HPDE6-E6E7 (cell line): ENCODE measurements around the gene MYBBP1A.
"Not testable (repeated sequence)": the region's sequence is repeated elsewhere in the genome, so short reads cannot be mapped to it uniquely, and the experiment has no call there.

ENCODE experiments used
- DNase-seq: peaks from one replicate; pipeline ENCODE4 v3.0.0; 2011; ENCODE audit warnings: missing footprints; ENCODE audit errors: extremely low spot score

Gene MYBBP1A

DNA sequence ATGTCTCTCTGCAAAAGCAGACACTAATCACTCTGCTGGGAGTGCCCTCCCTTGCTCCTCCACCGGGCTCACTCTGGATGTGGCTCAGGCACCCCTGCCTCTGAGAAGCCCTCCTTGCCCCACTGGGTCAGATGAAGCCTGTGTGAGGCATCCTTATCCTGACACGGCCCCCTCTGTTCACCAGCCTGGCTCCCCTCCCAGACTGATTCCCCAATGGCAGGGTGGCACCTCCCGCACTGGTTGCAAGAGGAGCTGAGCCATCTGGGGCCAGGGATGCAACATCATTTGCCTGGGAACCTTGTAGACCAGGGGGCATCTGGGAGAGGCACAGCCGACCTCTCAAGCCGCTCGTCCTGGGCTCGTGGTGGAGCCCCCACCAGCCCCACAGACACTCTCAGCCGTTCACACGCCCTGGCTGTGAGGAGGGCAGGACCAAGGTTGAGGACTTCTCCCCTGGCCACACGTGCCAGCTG, 35.8 kb upstream of the MYBBP1A start:
- DNase-seq: no peak

DNA sequence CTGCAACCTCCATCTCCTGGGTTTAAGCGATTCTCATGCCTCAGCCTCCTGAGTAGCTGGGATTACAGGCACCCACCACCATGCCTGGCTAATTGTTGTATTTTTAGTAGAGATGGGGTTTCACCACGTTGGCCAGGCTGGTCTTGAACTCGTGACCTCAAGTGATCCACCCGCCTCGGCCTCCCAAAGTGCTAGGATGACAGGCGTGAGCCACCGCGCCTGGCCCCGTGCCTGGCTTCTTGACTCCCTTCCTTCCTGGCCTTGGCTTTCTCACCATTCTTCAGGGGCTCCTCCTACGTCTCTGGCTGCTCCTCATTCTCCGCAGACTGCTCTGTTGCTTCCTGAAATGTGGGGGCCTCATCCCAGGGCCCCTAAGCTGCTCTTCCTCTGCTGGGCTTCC, 34.9 kb upstream of the MYBBP1A start:
- DNase-seq: not testable (repeated sequence)

DNA sequence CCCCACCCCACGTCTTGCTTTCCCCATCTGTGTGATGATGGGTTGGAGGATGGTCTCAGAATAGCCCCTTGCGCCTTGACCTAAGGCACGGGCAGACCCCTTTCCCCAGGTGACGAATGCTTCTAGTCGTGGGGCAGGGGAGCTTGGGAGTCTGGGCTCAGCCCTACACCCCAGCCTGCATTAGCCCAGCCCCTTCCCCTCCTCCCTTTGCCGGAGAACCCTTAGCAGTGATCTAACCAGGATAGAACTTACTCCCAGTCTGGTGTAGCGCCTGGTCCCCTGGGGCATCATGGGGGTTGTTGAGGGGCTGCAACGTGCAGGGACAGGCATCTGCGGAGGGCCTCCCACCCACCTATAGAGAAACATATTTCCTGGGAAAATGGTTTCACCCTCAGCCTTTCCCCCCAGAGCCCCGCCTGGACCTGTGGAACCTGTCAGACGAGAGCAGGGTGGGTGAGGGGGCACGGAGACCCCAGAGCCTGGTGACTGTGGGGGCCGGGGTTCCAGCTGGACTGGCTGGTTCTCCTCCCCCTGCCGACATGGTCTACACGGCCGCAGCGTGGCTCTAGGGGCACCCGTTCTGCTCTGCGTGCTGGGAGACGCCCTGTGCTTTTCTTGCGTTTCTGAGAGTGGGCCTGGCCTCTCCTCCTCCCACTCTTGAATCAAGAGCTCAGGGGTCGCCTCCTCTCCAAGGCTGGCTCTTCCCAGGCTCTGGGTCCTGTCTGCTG, 33.9 kb upstream of the MYBBP1A start:
- no peak for DNase-seq

DNA sequence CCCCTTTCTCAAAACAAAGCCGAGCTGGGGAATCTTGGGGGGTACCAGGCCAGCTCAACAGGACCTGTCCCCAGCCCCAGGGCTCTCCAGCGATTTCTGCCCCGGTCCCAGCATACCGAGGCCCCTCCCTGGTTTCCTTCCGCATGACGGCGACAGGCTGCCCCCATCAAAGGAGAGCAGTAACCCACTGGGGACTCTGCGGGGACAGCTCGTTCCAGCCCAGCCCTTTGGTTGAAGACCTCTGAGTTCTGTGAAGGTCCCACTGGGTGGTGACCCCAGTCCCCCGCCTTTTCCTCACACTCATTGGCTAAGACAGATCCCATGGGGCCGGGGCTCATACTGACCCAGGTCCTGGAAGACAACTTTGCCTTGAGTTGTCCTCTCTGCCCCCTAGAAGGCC, 33.2 kb upstream of the MYBBP1A start:
- DNase-seq: no peak

DNA sequence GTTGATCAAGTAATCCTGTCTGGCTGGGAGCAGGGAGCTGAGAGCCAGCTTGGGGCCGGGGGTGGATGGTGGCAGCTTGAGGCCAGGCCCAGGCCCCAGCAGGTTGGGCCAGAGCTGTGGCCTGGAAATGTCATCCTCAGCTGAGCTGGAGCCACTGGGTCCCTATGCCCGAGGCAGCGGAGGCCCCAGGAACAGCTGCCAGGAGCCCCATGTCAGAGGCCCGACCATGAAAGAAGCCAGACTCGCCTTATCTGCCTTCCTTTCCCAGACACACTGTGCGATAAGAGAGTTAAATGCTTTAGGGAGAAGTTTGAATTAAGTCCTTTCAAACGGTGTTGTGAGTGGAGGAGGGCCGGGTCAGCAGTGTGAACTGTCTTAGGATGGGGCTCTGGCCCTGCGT, 32.6 kb upstream of the MYBBP1A start:
- no peak for DNase-seq

- no peak for DNase-seq
These were observed 32.0 kb upstream of the MYBBP1A start for GRCh38 chr17:4587195-4587594.

DNA sequence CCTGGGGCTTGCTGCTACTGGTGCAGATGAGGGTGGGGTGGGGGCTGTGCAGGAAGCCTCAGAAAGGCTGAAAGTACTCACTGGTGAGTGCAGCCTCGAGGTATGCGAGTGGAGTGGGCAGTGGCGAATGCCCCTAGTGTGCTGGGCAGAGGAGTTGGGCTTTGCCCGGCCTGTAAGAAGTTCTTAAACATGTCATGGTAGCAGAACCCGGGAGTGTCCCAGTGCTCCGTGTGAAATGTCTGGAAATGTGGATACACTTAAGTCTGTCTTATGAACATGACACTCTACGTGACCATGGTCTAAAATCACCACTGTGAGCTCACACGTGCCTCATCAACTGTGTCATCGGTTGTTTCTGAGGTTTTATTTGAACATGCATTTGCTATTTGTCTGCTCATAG, 30.9 kb upstream of the MYBBP1A start:
- no peak for DNase-seq

GRCh38 chr17:4585638-4585994, 30.4 kb upstream of the MYBBP1A start:
- DNase-seq: no peak

- no peak for DNase-seq
These were observed 29.9 kb upstream of the MYBBP1A start for GRCh38 chr17:4584917-4585637.

DNA sequence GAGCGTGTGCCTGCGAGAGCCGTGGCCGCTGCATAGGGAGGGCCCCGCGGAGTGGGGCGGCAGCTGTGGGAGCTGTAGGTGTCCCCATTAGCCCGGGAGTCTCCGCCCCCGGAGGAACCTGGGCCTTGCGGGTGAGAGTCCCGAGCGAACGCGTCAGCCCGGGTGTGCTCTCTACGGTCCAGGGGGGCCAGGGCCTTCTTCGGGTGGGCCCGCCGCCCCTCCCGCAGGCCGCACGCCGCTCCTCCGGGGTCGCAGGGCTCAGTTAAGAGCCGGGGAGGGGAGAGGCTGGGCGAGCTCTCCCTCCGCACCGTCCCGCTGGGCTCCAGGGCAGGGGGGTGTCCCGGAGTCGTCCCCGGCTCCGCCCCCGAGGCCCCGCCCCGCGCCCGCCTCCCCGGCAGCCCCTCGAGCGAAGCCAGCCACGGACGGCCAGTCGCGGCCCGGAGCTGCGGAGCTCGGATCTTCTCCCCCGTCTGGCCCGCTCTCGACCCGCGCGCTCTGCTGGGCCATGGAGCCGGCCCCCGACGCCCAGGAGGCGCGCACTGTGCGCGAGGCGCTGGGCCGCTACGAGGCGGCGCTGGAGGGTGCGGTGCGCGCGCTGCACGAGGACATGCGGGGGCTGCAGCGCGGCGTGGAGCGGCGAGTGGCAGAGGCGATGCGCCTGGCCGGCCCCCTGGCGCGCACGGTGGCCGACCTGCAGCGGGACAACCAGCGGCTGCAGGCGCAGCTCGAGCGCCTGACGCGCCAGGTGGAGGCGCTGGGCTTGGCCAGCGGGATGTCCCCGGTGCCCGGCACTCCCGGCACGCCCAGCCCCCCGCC, 29.1 kb upstream of the MYBBP1A start, which contains the start of gene SMTNL2:
Gene SMTNL2 (plus strand): TSS at position 429 of the 816 bp plus-strand sequence. CDS start 77 bp downstream, at position 506.
- no peak for DNase-seq

- no peak for DNase-seq
These were observed 28.6 kb upstream of the MYBBP1A start for GRCh38 chr17:4583782-4584100.

DNA sequence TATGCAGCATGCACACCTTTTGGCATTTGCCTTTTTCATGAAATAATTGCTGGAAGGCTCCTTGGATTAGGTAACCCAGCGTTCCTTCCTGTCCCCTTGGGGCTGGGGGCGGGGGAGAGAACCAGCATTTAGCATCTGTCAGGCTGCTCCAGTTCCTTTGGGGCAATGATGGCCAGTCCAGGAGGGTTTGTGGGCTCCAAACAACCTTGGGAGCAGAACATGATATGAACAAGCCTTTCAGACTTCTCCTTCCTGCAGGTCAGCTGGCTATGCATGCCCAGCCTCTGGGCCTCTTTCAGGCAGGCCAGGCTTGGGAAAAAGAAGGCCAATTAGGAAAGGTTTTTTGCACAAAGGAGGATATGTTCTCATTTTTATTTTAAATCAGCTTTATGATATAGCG, 28.0 kb upstream of the MYBBP1A start:
- DNase-seq: no peak

- no peak for DNase-seq
These were observed 27.5 kb upstream of the MYBBP1A start for GRCh38 chr17:4582691-4583090.

- no peak for DNase-seq
These were observed 26.9 kb upstream of the MYBBP1A start for GRCh38 chr17:4582101-4582501.

DNA sequence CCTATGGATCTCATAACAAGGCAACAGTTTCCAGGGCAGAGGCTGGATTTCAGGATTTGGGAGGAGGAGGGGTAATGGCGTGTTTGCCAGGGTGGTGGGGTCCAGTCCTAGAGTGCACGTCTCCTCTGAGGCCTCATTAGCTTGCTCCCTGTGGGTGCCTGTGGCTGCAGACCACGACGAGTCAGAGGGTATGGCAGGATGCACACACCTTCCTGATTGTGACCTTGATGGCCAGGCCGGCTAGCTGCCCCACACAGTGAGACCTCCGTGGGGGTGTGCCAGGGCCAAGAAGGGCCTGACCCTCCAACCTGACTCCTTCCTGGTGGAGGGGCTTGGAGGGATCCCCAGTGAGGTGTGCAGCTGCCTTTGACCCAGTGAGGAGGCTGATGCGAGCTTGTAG, 25.1 kb upstream of the MYBBP1A start:
- no peak for DNase-seq

GRCh38 chr17:4579678-4580077, 24.5 kb upstream of the MYBBP1A start:
- DNase-seq: no peak

- DNase-seq: not testable (repeated sequence)
These were observed 23.2 kb upstream of the MYBBP1A start for GRCh38 chr17:4578349-4578748.

GRCh38 chr17:4577386-4577993, 22.3 kb upstream of the MYBBP1A start:
- no peak for DNase-seq

DNA sequence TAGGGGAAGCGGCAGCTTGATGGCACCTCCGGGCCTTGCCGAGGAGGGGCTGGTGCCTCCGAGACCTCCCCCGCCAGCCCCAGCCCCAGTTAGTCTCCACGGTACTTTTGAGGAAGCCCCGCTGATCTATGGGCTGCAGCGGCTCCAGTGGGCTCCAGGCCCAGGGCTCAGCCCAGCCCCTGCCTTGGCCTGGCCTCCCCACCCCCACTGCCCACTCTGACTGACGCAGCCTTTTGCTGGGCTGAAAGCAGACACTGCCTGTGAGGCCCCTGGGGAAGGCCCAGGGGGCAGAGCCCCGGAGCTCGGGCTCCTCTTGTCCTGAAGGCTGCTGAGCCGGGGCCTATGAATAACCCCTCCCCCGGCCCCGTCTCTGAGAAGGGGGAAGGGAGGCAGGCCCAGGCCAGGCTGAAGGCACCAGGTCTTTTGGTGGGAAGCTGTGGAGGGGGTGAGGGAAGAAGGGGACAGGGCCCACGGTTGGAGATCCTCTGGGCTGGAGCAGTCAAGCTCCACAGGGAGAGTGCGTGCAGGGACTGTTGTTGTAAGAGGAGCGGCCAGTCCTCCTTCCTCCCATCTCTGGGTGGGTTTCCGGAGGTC, 21.6 kb upstream of the MYBBP1A start:
- no peak for DNase-seq

GRCh38 chr17:4576161-4576558, 21.0 kb upstream of the MYBBP1A start:
- DNase-seq: no peak

GRCh38 chr17:4574448-4575045, 19.4 kb upstream of the MYBBP1A start:
- DNase-seq: no peak
